BJ (cell line): ENCODE data around the gene SLC38A10. TPM values are rescaled to one million over a fixed set of nuclear protein-coding genes. Genes with fewer than 3 reads are reported as not detected.

Source experiments
- CTCF ChIA-PET: fragments of 350-600 bp; formaldehyde crosslinking; extraction: SDS; loops from one replicate; lab custom pipeline; 2021; ENCODE audit warnings: antibody characterized with exemption, inconsistent platforms; lab: Yijun Ruan, JAX
- POLR2A ChIA-PET: fragments of 300-600 bp; sonication (Branson Sonifier 250); formaldehyde crosslinking; extraction: SDS; loops from one replicate; lab custom pipeline; 2021; ENCODE audit warnings: antibody characterized with exemption; lab: Charles Lee
- DNase-seq: peaks from one replicate; pipeline ENCODE4 v3.0.0-alpha.2; 2011; ENCODE audit warnings: low read depth
- H3K27me3 ChIP-seq: 2 replicates; pipeline ENCODE4 v1.6.0; 2011; ENCODE audit warnings: low read length; ENCODE audit not compliant: control insufficient read depth, insufficient read depth
- H3K36me3 ChIP-seq: 2 replicates; pipeline ENCODE4 v1.5.1; 2011; ENCODE audit warnings: low read length; ENCODE audit not compliant: control insufficient read depth, insufficient read depth
- H3K4me3 ChIP-seq: 2 replicates; pipeline ENCODE4 v1.5.1; 2011; ENCODE audit warnings: low read depth, mild to moderate bottlenecking, control low read depth, low read length
- CTCF ChIP-seq: IDR thresholded peaks from 2 replicates; pipeline ENCODE4 v1.5.1; 2011; ENCODE audit warnings: low read depth, mild to moderate bottlenecking, control low read depth, inconsistent platforms, low read length, moderate library complexity; ENCODE audit not compliant: insufficient read depth
- polyA plus RNA-seq: library from polyadenylated mRNA; depleted of rRNA; stranded (reverse); fragments of >200 nt; gene quantifications from 2 replicates; pipeline ENCODE4 v1.2.3, GENCODE V29; 2011

Gene SLC38A10
- polyA plus RNA-seq, 1 experiment, result 55.4 TPM

DNA sequence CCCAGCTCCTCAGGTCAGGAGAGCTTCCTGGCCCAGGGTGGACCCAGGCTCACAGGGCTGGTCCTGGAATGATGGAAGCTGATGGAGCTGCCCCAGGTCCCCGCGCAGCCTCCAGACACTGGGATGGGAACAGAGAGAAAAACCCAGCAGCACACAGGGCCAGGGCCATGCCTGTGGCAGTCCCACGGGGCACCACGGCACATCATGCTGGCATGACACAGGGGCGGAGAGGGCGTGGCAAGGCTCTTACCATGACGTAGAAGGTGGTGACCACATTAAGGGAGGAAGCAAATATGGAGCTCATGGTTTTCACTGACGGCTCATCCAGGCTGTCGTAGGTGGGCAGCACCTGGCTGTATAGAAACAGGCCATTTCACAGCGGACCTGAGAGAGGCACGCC lies 18.3 kb downstream of the SLC38A10 start:
- POLR2A ChIA-PET, result no interaction called here
- CTCF ChIA-PET, result no interaction called here
- Histone ChIP-seq H3K27me3 (no peaks in the 10 kb centered on the region), H3K36me3 (peaks cover 33% of the 10 kb centered on the region), H3K4me3 (no peak overlapping the region)
- TF ChIP-seq CTCF, result no peak
- DNase-seq, result no peak

- TF ChIP-seq CTCF, result no peak
- Histone ChIP-seq H3K36me3 (peaks cover 35% of the 10 kb centered on the region), H3K4me3 (no peak overlapping the region), H3K27me3 (no peaks in the 10 kb centered on the region)
- CTCF ChIA-PET, result no interaction called here
- no peak for DNase-seq
- POLR2A ChIA-PET, result no interaction called here
These were observed 20.6 kb downstream of the SLC38A10 start for GRCh38 chr17:81274471-81274855.

DNA sequence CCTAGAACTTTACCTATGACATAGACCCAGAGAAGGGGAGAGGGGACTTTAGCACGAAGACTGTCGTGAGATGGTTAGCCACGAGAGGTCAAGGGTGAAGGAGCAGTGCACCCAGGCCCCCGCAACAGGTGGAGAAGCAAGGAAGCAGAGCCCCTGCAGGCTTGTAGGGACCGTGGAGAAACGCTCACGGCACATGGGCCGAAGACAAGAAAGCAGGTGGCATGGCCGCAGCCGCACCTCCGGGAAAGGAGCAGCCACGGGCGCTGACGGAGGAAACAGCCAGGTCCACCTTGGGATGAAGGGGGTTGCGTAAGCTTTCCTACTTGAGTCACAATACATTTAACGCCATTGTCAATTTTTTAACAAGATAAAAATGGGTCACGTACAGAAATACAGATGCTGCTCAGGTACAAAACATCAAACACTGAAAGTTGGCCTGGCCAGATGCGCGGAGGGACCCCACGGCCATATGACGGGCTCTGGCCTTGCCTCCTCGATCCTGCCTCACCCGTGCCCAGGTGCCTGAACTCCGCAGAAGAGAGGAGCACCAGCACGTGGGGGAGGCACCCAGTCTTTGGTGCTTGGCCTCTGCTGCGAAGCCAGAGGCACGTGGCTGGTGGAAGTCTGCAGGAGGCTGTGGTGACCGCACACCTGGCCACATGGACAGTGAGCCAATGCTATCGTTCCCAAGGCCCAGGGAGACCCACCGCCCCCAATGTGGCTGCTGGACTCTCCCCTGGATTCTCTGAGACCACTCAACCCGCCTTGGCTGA lies 21.2 kb downstream of the SLC38A10 start:
- ChIA-PET CTCF (no interaction called here), POLR2A (no interaction called here)
- no peaks in the 10 kb centered on the region for H3K27me3 ChIP-seq
- H3K36me3 ChIP-seq, result peaks cover 34% of the 10 kb centered on the region
- DNase-seq, result no peak
- no peak for TF ChIP-seq CTCF
- H3K4me3 ChIP-seq, result no peak overlapping the region

- POLR2A ChIA-PET, result no interaction called here
- CTCF ChIA-PET, result no interaction called here
- peaks cover 33% of the 10 kb centered on the region for H3K36me3 ChIP-seq
- TF ChIP-seq CTCF, result no peak
- H3K4me3 ChIP-seq, result no peak overlapping the region
- H3K27me3 ChIP-seq, result no peaks in the 10 kb centered on the region
- DNase-seq, result no peak
These were observed 22.5 kb downstream of the SLC38A10 start for GRCh38 chr17:81272616-81273015.

DNA sequence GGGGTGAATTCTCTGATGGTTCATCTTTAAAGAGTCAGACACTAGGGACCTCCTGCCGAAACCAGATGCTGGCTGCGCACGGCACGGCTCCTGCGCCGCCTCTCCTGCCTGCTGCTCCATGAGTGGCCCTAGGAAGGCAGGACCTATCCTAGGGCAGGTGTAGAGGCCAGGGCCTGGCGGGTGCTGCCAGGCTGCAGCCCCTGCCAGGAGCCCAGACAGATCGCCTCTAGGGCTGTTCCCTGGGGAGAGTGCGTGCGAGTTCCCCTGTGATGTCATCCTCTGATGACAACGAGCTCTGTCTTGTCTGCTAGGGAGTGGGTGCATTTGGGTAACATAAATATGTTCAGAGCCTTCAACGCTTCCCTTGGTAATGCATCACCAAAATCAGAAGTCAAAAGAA lies 23.9 kb downstream of the SLC38A10 start:
- TF ChIP-seq CTCF, result no peak
- no peaks in the 10 kb centered on the region for H3K27me3 ChIP-seq
- ChIA-PET POLR2A (no interaction called here), CTCF (interaction anchor here (1.0 to 1.6 kb wide), 2 partner anchors 11 to 17 kb away, joined by 4 to 7 read pairs; no protein-coding TSS in a partner anchor)
- no peak overlapping the region for H3K4me3 ChIP-seq
- peaks cover 28% of the 10 kb centered on the region for H3K36me3 ChIP-seq
- no peak for DNase-seq
